Measurements from ENCODE around the gene BROX. TPM values are rescaled to one million over a fixed set of nuclear protein-coding genes. Genes with fewer than 3 reads are reported as not detected.

Gene BROX
- total RNA-seq, 1 experiment from 2014 or later = 44.9 TPM

DNA sequence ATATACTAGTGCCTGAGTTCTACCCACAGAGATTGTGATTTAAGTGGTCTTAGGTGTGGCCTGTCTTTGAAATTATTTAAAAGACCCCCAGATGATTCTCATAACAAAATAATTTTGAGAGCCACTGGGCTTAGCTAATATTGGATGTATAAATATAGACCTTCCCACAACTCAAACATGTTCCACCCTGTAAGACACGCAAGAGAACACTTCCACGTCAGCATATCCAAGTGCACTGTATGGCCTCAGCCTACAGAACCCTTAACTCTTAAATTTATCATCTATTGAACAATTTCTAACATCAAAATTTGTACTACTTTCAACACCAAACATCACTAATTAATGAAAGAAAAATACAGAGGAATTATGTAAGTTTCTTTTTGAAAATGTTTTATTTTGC is 27.1 kb downstream of the BROX start:
- intact Hi-C loops (cut with micrococcal nuclease) = loop anchor here (2.0 kb wide), 1 partner anchor 943 kb away; no protein-coding TSS in a partner anchor
- ChIA-PET RAD21 (ENCODE audit: low non-redundant PET in 1 of 2, low total read pairs in 2 of 2, uncharacterized antibody in 2 of 2, unreplicated experiment in 2 of 2) (interaction anchor here in 1 of 2 experiments (0.8 kb wide), 1 partner anchor 343 kb away, joined by 3 read pairs; no protein-coding TSS in a partner anchor), POLR2A (no interaction called here), CTCF (interaction anchor here (0.9 to 1.4 kb wide), 3 partner anchors 10 to 385 kb away, joined by 3 to 8 read pairs (median 4); no protein-coding TSS in a partner anchor)
- no peak overlapping the region for H3K4me3 ChIP-seq (replicated peaks in 1 of 2; ENCODE audit: low read depth in 1 of 2, low read length in 2 of 2)
- TF ChIP-seq POLR2A (IDR thresholded peaks at IDR 0.05; ENCODE audit: borderline replicate concordance, extremely low read depth, insufficient read depth, insufficient read length) = no peak
- TF ChIP-seq EGR1 (IDR thresholded peaks at IDR 0.05; ENCODE audit: low read depth) = no peak
- TF ChIP-seq RAD21 (IDR thresholded peaks at IDR 0.05; ENCODE audit: low read depth) = no peak
- no peak for TF ChIP-seq POLR2AphosphoS5 (IDR thresholded peaks at IDR 0.05; ENCODE audit: low read depth, low read length)
- no peak for TF ChIP-seq ZNF274 (IDR thresholded peaks at IDR 0.05; ENCODE audit: low read depth, low read length)
- no peak for TF ChIP-seq FOSL1 (IDR thresholded peaks at IDR 0.05; ENCODE audit: low read depth)
- TF ChIP-seq, protein P1, sequence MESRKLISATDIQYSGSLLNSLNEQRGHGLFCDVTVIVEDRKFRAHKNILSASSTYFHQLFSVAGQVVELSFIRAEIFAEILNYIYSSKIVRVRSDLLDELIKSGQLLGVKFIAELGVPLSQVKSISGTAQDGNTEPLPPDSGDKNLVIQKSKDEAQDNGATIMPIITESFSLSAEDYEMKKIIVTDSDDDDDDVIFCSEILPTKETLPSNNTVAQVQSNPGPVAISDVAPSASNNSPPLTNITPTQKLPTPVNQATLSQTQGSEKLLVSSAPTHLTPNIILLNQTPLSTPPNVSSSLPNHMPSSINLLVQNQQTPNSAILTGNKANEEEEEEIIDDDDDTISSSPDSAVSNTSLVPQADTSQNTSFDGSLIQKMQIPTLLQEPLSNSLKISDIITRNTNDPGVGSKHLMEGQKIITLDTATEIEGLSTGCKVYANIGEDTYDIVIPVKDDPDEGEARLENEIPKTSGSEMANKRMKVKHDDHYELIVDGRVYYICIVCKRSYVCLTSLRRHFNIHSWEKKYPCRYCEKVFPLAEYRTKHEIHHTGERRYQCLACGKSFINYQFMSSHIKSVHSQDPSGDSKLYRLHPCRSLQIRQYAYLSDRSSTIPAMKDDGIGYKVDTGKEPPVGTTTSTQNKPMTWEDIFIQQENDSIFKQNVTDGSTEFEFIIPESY (IDR thresholded peaks at IDR 0.05; ENCODE audit: extremely low read depth, insufficient replicate concordance, low read length) = no peak
- no peak for TF ChIP-seq CEBPB (IDR thresholded peaks at IDR 0.05; ENCODE audit: low read depth)
- no peak for TF ChIP-seq JUND (IDR thresholded peaks at IDR 0.05)
- TF ChIP-seq SRF (IDR thresholded peaks at IDR 0.05; ENCODE audit: low read depth) = no peak
- TF ChIP-seq ZFX (IDR thresholded peaks at IDR 0.05) = no peak
- no peak for TF ChIP-seq EZH2 (IDR thresholded peaks at IDR 0.05)
- TF ChIP-seq, protein P2, sequence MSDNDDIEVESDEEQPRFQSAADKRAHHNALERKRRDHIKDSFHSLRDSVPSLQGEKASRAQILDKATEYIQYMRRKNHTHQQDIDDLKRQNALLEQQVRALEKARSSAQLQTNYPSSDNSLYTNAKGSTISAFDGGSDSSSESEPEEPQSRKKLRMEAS (IDR thresholded peaks at IDR 0.05) = no peak
- TF ChIP-seq, protein P3, sequence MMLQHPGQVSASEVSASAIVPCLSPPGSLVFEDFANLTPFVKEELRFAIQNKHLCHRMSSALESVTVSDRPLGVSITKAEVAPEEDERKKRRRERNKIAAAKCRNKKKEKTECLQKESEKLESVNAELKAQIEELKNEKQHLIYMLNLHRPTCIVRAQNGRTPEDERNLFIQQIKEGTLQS (IDR thresholded peaks at IDR 0.05) = no peak
- H4K20me1 ChIP-seq (ENCODE audit: insufficient read depth) = no peaks in the 10 kb centered on the region
- no peaks in the 10 kb centered on the region for H3K27me3 ChIP-seq (ENCODE audit: insufficient read depth, low read length)
- no peak for DNase-seq (ENCODE audit: low read depth, low spot score)
- H3K9me2 ChIP-seq (ENCODE audit: insufficient read depth) = no peaks in the 10 kb centered on the region
- peaks cover 4 to 6% of the 10 kb centered on the region in 2 experiments; a peak in 2 of 4 replicates for H3K36me3 ChIP-seq (ENCODE audit: control insufficient read depth in 1 of 2, insufficient read depth in 2 of 2, low read length in 2 of 2)
- H3K4me2 ChIP-seq (ENCODE audit: low read length) = no peak overlapping the region
- no TSS peak for BruUV-seq (replicated peaks)
- no peak overlapping the region for H2AFZ ChIP-seq (ENCODE audit: low read depth, low read length, poor library complexity, severe bottlenecking)
- no peaks in the 10 kb centered on the region for H3K79me2 ChIP-seq (ENCODE audit: insufficient read depth, low read length)
- ATAC-seq = no peak
- no peaks in the 10 kb centered on the region for H3K9me3 ChIP-seq (ENCODE audit: control insufficient read depth in 1 of 2, insufficient read depth in 1 of 2, low read depth in 1 of 2, low read length in 2 of 2)
- no peak overlapping the region for H3K27ac ChIP-seq (ENCODE audit: low read depth, low read length)
- no peak overlapping the region for H3K9ac ChIP-seq (ENCODE audit: low read length)
- no peaks in the 10 kb centered on the region for H3K4me1 ChIP-seq (ENCODE audit: control insufficient read depth in 1 of 2, insufficient read depth in 2 of 2, low read length in 2 of 2)

Data from HCT116 (cell line).